HepG2 (cell line): ENCODE measurements around the gene TAB3. TPM values are rescaled to one million over a fixed set of nuclear protein-coding genes. Genes with fewer than 3 reads are reported as not detected.

Experiments used
- ARHGAP35 ChIP-seq: sonication (generic); formaldehyde crosslinking; IDR thresholded peaks from 2 replicates; pipeline ENCODE4 v1.9.0; 2022; ENCODE audit warnings: mild to moderate bottlenecking, inconsistent platforms, moderate library complexity, missing genetic modification reagents, borderline replicate concordance
- ARID2 ChIP-seq: sonication (generic); formaldehyde crosslinking; IDR thresholded peaks from 2 replicates; pipeline ENCODE4 v1.8.1; 2022; ENCODE audit warnings: mild to moderate bottlenecking, missing genetic modification reagents, borderline replicate concordance
- CHD2 ChIP-seq: IDR thresholded peaks from 2 replicates; pipeline ENCODE4 v1.6.1; 2011; ENCODE audit warnings: low read depth, low read length, improper control_type of control experiment
- CREM ChIP-seq, 2 experiments: sonication (generic) in 1 of 2; formaldehyde crosslinking in 1 of 2; IDR thresholded peaks; 2 replicates each; pipeline versions ENCODE4 v1.4.0 to v1.6.1; 2016 to 2020; ENCODE audit warnings: antibody characterized with exemption in 1 of 2, mild to moderate bottlenecking in 1 of 2, missing genetic modification reagents in 1 of 2
- FOXM1 ChIP-seq: sonication (generic); formaldehyde crosslinking; IDR thresholded peaks from 2 replicates; pipeline ENCODE4 v1.5.0; 2020; ENCODE audit warnings: missing genetic modification reagents
- MIER2 ChIP-seq: IDR thresholded peaks from 2 replicates; pipeline ENCODE4 v1.6.1; 2016; ENCODE audit warnings: missing biosample characterization, missing genetic modification reagents
- PHF5A ChIP-seq: IDR thresholded peaks from one replicate; pipeline ENCODE4 v1.6.1; 2018; ENCODE audit warnings: low read depth, missing genetic modification reagents; ENCODE audit not compliant: unreplicated experiment
- REL ChIP-seq: sonication (generic); formaldehyde crosslinking; conservative IDR thresholded peaks from 2 replicates; pipeline ENCODE4 v1.8.0; 2022; ENCODE audit warnings: mild to moderate bottlenecking, missing genetic modification reagents, moderate library complexity
- SALL2 ChIP-seq: sonication (generic); formaldehyde crosslinking; IDR thresholded peaks from 2 replicates; pipeline ENCODE4 v1.8.1; 2023; ENCODE audit warnings: mild to moderate bottlenecking, missing genetic modification reagents, inconsistent platforms
- SOX5 ChIP-seq: IDR thresholded peaks from 2 replicates; pipeline ENCODE4 v1.6.1; 2016; ENCODE audit warnings: borderline replicate concordance
- U2AF1 ChIP-seq: fragments of 200-400 bp; formaldehyde crosslinking; optimal IDR thresholded peaks from 2 replicates; pipeline ENCODE3; 2017; ENCODE audit warnings: mild to moderate bottlenecking, low read depth, low read length
- U2AF2 ChIP-seq: fragments of 200-400 bp; formaldehyde crosslinking; IDR thresholded peaks from 2 replicates; pipeline ENCODE4 v1.6.1; 2017; ENCODE audit warnings: low read depth, mild to moderate bottlenecking, low read length
- ZFP37 ChIP-seq: sonication (generic); formaldehyde crosslinking; IDR thresholded peaks from 2 replicates; pipeline ENCODE4 v1.4.0; 2020; ENCODE audit warnings: missing genetic modification reagents, borderline replicate concordance
- ZFP41 ChIP-seq: sonication (generic); formaldehyde crosslinking; IDR thresholded peaks from 2 replicates; pipeline ENCODE4 v1.4.0; 2020; ENCODE audit warnings: mild to moderate bottlenecking, missing genetic modification reagents, borderline replicate concordance
- ZNF124 ChIP-seq: sonication (generic); formaldehyde crosslinking; IDR thresholded peaks from 2 replicates; pipeline ENCODE4 v1.4.0; 2020; ENCODE audit warnings: missing genetic modification reagents
- ZNF672 ChIP-seq: sonication (generic); formaldehyde crosslinking; IDR thresholded peaks from 2 replicates; pipeline ENCODE4 v1.8.1; 2022; ENCODE audit warnings: missing genetic modification reagents
- polyA plus RNA-seq, 8 experiments: library from polyadenylated mRNA; depleted of rRNA in 3 of 8; stranded (reverse) in 7 of 8; unstranded in 1 of 8; fragments of >200 nt; fragmentation: Illumina TruSeq in 4 of 8; extraction: Trizol in 4 of 8; gene quantifications; 2 replicates each; pipeline versions ENCODE4 v1.2.1 to v1.2.3, GENCODE V29; 2011 to 2016; ENCODE audit warnings: low read depth in 4 of 8, missing spikeins in 1 of 8, mixed read lengths in 1 of 8; ENCODE audit not compliant: insufficient read depth in 1 of 8
- total RNA-seq, 5 experiments: library from RNA; depleted of rRNA; stranded (reverse); fragments of >200 nt; fragmentation: Illumina TruSeq; extraction: Trizol; gene quantifications; 2 replicates each; pipeline ENCODE4 v1.2.3, GENCODE V29; 2016; ENCODE audit warnings: low read depth in 1 of 5
- TF ChIP-seq, protein P1 (sequence below): IDR thresholded peaks from 2 replicates; pipeline ENCODE4 v1.6.1; 2012; ENCODE audit warnings: low read depth, low read length, improper control_type of control experiment
- TF ChIP-seq, protein P2 (sequence below): IDR thresholded peaks from 2 replicates; pipeline ENCODE4 v1.6.1; 2016
- TF ChIP-seq, protein P3 (sequence below): IDR thresholded peaks from 2 replicates; pipeline ENCODE4 v1.6.1; 2018; ENCODE audit warnings: missing genetic modification reagents, mild to moderate bottlenecking, missing compliant biosample characterization
- TF ChIP-seq, protein P4 (sequence below): sonication (generic); formaldehyde crosslinking; IDR thresholded peaks from 2 replicates; pipeline ENCODE4 v1.5.0; 2020; ENCODE audit warnings: missing genetic modification reagents, mild to moderate bottlenecking, borderline replicate concordance
- TF ChIP-seq, protein P5 (sequence below): sonication (generic); formaldehyde crosslinking; IDR thresholded peaks from 2 replicates; pipeline ENCODE4 v1.4.0; 2020; ENCODE audit warnings: missing genetic modification reagents

TAB3 gene
- total and polyA plus RNA-seq, 2 of the 13 experiments (the other 11 are each of a cell fraction or from before 2014, with no cell fraction given) = 27.2 to 59.8 TPM

DNA sequence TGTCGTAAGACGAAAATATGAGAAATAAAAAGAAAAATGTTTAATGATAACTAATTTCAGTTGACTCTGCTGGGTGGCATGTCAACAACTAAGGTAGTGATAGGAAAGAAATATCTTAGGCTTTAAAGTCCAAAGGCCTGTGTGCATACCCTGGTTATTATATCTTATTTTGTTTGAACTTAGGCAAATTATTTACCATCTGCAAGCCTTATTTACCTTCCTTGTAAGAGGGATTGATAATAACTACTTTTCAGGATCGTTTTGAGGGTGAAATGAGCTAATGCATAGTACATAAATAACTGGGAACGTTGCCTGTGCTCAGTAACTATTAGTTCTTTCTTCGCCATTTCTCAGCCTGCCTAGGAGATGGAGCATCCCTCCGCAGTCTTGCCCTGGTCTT, 41.6 kb upstream of the TAB3 start (continued):
- no peak for TF ChIP-seq SALL2 (CRISPR knock-in tag)
- TF ChIP-seq ARID2 = no peak
- TF ChIP-seq, protein P1, sequence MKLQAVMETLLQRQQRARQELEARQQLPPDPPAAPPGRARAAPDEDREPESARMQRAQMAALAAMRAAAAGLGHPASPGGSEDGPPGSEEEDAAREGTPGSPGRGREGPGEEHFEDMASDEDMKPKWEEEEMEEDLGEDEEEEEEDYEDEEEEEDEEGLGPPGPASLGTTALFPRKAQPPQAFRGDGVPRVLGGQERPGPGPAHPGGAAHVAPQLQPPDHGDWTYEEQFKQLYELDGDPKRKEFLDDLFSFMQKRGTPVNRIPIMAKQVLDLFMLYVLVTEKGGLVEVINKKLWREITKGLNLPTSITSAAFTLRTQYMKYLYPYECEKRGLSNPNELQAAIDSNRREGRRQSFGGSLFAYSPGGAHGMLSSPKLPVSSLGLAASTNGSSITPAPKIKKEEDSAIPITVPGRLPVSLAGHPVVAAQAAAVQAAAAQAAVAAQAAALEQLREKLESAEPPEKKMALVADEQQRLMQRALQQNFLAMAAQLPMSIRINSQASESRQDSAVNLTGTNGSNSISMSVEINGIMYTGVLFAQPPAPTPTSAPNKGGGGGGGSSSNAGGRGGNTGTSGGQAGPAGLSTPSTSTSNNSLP = peak; percentile 50; the same call in 1 of the 2 replicates
- TF ChIP-seq ZNF672 (CRISPR knock-in tag) = no peak
- TF ChIP-seq PHF5A (CRISPR knock-in tag) = no peak
- no peak for TF ChIP-seq FOXM1 (CRISPR knock-in tag)
- TF ChIP-seq ZFP37 (CRISPR knock-in tag) = no peak
- no peak for TF ChIP-seq MIER2
- peak; percentile 62; the same call in 1 of the 2 replicates for TF ChIP-seq CREM (IDR thresholded peaks at IDR 0.05)
- no peak for TF ChIP-seq CREM (CRISPR knock-in tag; IDR thresholded peaks at IDR 0.05)
- no peak for TF ChIP-seq ZNF124 (CRISPR knock-in tag)
- TF ChIP-seq, protein P2, sequence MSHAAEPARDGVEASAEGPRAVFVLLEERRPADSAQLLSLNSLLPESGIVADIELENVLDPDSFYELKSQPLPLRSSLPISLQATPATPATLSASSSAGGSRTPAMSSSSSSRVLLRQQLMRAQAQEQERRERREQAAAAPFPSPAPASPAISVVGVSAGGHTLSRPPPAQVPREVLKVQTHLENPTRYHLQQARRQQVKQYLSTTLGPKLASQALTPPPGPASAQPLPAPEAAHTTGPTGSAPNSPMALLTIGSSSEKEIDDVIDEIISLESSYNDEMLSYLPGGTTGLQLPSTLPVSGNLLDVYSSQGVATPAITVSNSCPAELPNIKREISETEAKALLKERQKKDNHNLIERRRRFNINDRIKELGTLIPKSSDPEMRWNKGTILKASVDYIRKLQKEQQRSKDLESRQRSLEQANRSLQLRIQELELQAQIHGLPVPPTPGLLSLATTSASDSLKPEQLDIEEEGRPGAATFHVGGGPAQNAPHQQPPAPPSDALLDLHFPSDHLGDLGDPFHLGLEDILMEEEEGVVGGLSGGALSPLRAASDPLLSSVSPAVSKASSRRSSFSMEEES (CRISPR knock-in tag) = no peak
- no peak; the same call in 1 of the 2 replicates for TF ChIP-seq SOX5 (CRISPR knock-in tag)
- TF ChIP-seq ZFP41 (CRISPR knock-in tag) = no peak
- no peak for TF ChIP-seq U2AF1
- no peak for TF ChIP-seq CHD2
- TF ChIP-seq ARHGAP35 (CRISPR knock-in tag) = no peak
- no peak for TF ChIP-seq REL (CRISPR knock-in tag)
- TF ChIP-seq, protein P3, sequence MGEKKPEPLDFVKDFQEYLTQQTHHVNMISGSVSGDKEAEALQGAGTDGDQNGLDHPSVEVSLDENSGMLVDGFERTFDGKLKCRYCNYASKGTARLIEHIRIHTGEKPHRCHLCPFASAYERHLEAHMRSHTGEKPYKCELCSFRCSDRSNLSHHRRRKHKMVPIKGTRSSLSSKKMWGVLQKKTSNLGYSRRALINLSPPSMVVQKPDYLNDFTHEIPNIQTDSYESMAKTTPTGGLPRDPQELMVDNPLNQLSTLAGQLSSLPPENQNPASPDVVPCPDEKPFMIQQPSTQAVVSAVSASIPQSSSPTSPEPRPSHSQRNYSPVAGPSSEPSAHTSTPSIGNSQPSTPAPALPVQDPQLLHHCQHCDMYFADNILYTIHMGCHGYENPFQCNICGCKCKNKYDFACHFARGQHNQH = no peak
- no peak for TF ChIP-seq U2AF2
- TF ChIP-seq, protein P4, sequence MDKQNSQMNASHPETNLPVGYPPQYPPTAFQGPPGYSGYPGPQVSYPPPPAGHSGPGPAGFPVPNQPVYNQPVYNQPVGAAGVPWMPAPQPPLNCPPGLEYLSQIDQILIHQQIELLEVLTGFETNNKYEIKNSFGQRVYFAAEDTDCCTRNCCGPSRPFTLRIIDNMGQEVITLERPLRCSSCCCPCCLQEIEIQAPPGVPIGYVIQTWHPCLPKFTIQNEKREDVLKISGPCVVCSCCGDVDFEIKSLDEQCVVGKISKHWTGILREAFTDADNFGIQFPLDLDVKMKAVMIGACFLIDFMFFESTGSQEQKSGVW (CRISPR knock-in tag) = no peak
- TF ChIP-seq, protein P5, sequence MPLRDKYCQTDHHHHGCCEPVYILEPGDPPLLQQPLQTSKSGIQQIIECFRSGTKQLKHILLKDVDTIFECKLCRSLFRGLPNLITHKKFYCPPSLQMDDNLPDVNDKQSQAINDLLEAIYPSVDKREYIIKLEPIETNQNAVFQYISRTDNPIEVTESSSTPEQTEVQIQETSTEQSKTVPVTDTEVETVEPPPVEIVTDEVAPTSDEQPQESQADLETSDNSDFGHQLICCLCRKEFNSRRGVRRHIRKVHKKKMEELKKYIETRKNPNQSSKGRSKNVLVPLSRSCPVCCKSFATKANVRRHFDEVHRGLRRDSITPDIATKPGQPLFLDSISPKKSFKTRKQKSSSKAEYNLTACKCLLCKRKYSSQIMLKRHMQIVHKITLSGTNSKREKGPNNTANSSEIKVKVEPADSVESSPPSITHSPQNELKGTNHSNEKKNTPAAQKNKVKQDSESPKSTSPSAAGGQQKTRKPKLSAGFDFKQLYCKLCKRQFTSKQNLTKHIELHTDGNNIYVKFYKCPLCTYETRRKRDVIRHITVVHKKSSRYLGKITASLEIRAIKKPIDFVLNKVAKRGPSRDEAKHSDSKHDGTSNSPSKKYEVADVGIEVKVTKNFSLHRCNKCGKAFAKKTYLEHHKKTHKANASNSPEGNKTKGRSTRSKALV (CRISPR knock-in tag) = no peak
